NCI-H2171 (cell line): ENCODE results near the gene HOXD11.
A peak's percentile ranks its signal among the peaks of the same experiment; 100 is the strongest.

Experiments used
- DNase-seq: peaks from one replicate; lab custom pipeline; 2025; lab: John Stamatoyannopoulos, UW

Gene HOXD11

GRCh38 chr2:176093898-176094249 is 13.2 kb upstream of the HOXD11 start:
- no peak for DNase-seq

DNA sequence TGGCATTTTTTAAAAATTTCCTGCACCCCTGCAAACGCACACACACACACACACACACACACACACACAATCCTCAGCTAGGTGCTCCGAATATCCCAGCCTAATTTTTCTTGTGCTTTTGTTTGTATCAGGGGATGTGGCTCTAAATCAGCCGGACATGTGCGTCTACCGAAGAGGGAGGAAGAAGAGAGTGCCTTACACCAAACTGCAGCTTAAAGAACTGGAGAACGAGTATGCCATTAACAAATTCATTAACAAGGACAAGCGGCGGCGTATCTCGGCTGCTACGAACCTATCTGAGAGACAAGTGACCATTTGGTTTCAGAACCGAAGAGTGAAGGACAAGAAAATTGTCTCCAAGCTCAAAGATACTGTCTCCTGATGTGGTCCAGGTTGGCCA is 12.7 kb upstream of the HOXD11 start:
- DNase-seq, result no peak

DNA sequence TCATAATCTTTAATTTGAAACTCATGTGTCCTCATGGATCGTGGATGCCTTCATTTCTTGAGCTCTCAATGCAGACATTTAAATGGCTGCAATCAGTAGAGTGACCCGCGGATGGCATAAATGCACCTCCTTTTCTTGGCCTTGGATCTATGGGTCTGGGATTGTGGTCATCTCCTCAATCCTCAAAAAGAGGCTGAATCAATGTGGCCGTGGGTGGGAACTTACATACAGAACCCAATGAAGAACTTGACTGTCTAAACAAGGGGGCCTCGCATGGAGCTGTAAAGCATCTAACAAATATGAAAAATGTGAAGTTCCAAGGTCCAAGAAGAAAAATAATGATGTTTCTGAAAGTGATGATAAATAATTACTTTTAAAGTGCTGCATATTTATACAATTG is 11.7 kb upstream of the HOXD11 start:
- no peak for DNase-seq

DNA sequence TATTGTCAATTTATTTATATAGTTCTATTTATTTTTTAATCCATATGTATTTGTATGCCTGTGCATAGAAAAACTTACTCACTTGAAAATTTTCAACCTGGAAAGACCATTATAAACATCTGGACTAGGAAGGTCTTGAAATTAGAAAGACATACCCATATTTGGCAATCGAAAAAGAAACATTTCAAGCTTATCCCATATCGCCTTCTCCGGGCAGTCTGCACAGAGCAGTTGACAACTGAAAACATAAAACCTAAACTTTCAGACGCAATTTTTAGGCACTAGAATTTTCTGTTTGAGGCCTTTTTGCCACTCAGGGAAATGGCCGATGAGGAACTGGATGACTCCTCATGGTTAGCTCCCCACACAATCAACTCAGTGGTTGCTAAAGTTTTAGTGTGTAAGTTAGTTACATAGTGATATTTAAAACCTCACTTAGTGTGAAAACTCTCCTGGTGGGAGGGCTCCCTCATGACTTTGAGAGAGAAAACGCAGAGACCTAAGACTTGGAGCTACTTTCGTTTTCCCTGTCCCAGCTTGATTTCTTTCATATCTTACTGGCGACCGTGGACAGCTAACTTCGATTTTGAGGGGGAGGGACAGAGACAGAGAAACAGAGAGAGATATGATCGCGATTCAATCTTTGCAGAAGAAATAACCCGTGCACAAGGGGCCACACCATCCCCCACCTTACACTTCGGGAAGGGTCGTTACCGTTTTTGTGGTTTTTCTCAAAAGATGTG is 10.7 kb upstream of the HOXD11 start:
- no peak for DNase-seq

- peak; percentile 77 for DNase-seq
Observed at GRCh38 chr2:176096986-176097819, 9.9 kb upstream of the HOXD11 start.

- no peak for DNase-seq
Observed at GRCh38 chr2:176097820-176098365, 9.2 kb upstream of the HOXD11 start.

DNA sequence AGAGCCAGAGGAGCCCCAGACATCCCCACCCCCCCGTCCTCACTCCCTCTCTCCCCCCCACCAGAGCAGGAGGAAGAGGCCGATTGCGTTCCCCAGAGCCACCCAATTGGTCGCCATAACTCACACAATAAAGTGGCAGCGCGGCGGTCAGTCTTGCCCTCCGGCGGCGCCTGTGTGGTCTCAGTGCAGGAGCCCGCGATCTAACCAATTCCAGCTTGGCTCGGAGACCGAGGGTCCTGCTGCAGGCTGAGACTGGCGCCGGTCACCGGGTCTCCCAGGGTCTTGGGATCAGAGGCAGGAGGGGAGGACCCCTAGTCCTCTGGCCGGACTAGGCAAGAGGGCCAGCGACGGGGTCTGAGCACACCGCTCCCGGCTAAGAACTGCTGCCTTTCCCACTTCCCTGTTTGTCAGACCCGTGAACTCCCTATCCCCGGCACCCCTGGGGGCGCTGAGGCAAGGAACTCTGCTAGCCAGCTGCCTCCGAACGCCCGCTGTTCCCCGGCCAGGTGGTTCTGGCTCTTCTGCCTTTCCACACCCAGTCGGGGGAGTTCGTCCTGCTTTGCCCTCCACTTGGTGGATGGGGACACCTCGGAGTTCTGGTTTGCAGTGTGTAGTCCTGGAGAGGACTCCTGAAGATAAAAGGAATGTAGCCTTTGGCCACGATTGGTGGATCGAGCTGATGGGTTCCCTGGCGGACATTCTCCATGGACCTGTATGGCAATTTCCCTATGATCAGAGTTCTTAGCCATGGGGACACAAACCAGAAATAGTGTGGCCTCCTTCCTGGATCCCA is 8.5 kb upstream of the HOXD11 start:
- no peak for DNase-seq

- DNase-seq, result no peak
Observed at GRCh38 chr2:176099159-176099727, 7.8 kb upstream of the HOXD11 start.

GRCh38 chr2:176099728-176100546 is 7.1 kb upstream of the HOXD11 start, which contains the start of gene HOXD12:
Gene HOXD12, plus strand, starts transcription at chr2:176099795. Its CDS starts 7 bp downstream, at chr2:176099802.
- DNase-seq, result no peak

DNA sequence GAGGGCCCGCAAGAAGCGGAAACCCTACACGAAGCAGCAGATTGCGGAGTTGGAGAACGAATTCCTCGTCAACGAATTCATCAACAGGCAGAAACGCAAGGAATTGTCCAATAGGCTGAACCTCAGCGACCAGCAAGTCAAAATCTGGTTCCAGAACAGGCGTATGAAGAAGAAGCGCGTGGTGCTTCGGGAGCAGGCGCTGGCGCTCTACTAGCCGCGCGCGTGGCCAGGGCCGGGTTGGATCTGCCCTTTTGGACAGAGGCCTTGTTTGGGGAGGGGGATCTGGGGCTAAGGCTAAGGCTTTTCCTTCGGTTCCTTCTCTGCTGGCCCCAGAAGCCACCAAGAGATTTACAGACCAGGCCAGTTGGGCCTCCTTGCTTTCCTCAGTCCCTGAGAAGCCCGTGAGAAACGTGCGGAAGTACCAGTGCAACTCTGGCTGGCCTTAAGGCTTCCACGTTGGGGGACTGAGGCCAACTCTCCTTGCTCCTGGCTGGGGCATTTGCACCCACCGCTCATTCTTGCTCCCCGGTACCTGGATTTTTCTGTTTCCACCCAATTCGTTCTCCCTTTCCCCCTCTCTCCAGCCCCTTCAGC is 6.4 kb upstream of the HOXD11 start:
- no peak for DNase-seq

DNA sequence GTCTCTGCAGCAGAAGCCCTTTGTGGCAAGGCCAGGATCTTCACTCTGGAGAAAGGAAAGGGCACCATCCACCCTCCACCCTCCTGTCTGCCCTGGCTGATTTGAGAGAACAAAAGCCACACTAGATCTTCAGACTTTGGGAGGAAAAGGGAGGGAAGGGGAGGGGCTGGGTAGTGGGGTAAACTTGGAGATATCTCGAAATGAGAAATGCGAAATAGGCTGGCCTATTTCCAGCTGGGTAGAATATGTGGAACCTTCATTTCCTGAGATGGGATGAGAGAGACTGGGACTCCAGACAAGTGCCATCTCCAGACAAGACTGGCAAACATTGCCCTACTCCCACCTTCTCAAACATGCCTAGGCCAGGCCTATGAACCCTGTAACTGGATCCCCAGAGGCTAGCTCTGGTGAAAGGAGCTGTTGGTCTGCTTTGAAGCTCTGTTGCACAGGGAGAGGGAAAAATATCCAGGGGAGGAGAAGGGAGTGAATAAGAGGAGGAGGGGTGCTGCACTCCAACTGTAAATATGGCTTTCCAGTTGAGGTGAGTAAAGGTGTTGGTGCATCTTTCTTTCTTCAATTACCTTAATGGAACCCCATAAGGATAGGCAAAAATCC is 5.8 kb upstream of the HOXD11 start:
- no peak for DNase-seq

GRCh38 chr2:176101842-176102241 is 5.2 kb upstream of the HOXD11 start:
- no peak for DNase-seq

DNA sequence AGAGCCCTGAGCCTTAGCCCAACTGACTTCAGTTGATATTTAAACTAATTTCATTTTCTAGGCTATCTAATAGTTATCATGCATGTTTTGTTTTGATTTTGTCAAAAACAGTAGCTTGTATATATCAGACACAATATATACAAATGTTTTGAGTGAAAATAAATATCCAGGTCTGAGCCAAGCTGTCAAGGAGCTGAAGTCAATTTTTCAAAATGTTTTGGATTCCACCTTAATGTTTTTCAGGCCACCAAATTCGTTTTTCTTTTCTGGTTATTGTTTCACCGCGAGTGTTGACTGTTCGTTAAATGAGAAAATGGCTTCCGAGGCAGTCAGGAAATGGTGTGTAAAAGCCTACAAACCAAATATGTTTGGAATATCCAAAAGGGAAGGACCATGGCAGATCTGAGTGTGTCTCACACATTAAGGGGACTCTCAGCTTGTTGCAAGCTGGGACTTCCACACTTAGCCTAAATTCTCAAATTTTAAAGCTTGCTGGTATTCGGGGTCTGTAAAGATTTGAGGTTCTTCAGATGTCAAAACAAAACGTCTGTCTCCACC is 4.7 kb upstream of the HOXD11 start:
- DNase-seq, result no peak

DNA sequence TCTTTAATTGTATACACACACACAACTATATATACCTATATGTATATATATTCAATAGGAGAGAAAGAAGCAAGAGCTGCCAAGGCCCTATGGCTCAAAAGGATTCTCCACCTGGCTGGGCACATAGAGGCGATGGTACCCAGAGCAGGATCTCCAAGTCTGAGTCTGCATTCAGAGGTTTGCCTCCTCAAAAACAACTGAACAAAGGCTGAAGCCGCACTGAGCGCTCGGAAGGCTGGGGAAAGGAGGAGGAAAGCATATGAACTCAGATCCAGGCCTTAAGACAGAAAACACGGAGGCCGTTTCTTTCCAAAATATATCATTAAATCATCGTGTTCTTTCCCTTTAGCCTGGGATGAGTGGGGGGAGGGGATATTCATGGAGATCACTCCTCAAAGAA is 3.9 kb upstream of the HOXD11 start:
- no peak for DNase-seq

GRCh38 chr2:176103742-176104315 is 3.3 kb upstream of the HOXD11 start:
- no peak for DNase-seq

GRCh38 chr2:176104316-176105077 is 2.6 kb upstream of the HOXD11 start:
- no peak for DNase-seq

DNA sequence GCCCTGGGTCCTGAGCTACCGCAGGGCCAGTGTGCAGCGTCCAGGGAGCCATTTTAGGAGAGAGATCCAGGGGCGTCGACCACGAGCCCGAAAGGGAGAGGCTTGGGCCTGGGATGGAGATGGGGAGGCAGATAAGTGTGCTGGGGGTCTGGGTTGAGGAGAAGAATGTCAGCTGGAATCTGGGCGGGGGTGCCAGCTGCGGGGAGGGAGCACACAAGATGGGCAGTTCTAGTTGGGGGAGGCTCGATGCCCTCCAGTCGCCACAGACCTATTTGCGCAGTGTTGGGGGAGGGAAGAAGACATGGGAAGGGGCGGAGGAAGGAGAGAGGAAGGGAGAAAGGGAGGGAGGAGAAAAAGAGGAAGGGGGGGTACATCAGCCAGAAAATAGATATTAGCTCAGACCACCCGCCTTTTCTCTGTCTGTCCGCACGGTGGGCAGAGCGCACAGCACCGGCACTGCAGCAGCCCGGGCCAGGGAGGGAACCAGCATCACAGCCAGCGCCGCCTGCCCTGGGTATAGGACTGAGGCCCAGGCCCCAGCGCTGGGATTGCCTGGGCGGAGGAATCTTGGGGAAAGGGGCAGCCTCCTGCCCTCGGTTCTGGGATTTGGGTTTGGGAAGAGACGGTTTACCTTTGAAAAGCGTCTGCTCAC is 1.9 kb upstream of the HOXD11 start:
- no peak for DNase-seq
